Measurements from ENCODE around the gene STAT2. TPM values are rescaled to one million over a fixed set of nuclear protein-coding genes. Genes with fewer than 3 reads are reported as not detected.
A peak's percentile ranks its signal among the peaks of the same experiment; 100 is the strongest.

STAT2 gene
- total and polyA plus RNA-seq, 8 donors = 22.6 to 245 (median 92.6) TPM

DNA sequence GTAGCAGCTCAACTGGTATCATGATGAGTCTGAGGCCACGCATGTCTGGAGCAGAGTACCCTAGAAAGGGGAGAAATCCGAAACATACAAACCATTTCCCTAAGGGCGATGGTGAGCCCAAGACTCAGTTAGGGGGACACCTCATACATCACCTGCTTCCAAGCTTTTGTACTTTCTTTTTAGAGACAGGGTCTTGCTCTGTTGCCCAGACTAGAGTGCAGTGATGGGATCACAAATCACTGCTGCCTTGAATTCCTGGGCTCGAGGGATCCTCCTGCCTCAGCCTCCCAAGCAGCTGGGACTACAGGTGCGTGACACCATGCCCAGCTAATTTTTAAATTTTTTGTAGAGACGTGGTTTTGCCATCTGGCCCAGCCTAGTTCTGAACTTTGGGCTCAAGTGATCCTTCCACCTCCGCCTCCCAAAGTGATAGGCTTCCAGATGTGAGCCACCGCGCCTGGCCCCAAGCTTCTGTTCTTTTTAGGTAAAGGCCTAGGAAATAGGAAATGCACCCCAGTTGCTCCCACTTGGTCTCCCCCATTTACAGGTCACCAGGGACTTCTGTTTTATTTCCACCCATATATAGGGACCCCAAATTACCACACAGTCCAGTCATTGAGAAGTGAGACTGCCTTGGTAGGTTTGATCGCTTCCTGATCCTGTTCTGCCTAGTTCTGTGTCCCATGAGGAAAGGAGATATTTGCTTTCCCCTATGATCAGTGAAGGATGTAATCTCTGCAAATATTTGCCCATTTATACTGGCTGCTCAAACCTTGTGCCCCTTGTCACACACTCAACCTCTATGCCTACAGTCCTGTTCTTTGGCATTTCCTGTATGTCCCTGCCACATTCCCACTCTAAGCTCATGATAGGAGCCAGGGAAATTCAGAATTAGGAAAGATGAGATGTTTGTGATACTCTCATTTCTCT is 2.5 kb upstream of the STAT2 start, which contains the start of gene APOF:
Gene APOF (minus strand): TSS at position 728 of the 930 bp plus-strand sequence. CDS start 112 bp downstream, at position 616.
- TF ChIP-seq CTCF (IDR thresholded peaks at IDR 0.05) = no peak
- no peak for TF ChIP-seq POLR2AphosphoS5 (IDR thresholded peaks at IDR 0.05)
- no peak for TF ChIP-seq POLR2A (IDR thresholded peaks at IDR 0.05)
- no peak for TF ChIP-seq EP300 (IDR thresholded peaks at IDR 0.05)
- no peaks in the 10 kb centered on the region for H3K9me3 ChIP-seq
- H3K27ac ChIP-seq = no peak within 1 kb of the TSS
- no peak within 1 kb of the TSS for H3K4me3 ChIP-seq
- 94 to 96% (median 94%) methylated on average over 10 of the region's 10 CpGs for WGBS, 5 donors
- no peak for DNase-seq
- H3K4me1 ChIP-seq = peaks cover 12 to 28% (median 17%) of the 10 kb centered on the region in 4 donors
- H3K27me3 ChIP-seq = no peaks in the 10 kb centered on the region
- peaks cover 0 to 4% (median 0%) of the 10 kb centered on the region in 4 donors for H3K36me3 ChIP-seq
- intact Hi-C loops (cut with DNase I; ENCODE audit: low total_unique reads) = loop anchor here (10.0 kb wide), 1 partner anchor 92 kb away; the partner anchor contains the start of gene MIP

- Histone ChIP-seq H3K27me3 (no peaks in the 10 kb centered on the region), H3K36me3 (peaks cover 0 to 6% (median 1%) of the 10 kb centered on the region in 4 donors), H3K9me3 (no peaks in the 10 kb centered on the region), H3K4me1 (peaks cover 12 to 32% (median 20%) of the 10 kb centered on the region in 4 donors), H3K27ac (no peak overlapping the region), H3K4me3 (no peak overlapping the region)
- intact Hi-C loops (cut with DNase I; ENCODE audit: low total_unique reads) = loop anchor here (10.0 kb wide), 1 partner anchor 93 kb away; the partner anchor contains the start of gene MIP
- TF ChIP-seq CTCF (IDR thresholded peaks at IDR 0.05) (no peak), EP300 (IDR thresholded peaks at IDR 0.05) (no peak), POLR2A (IDR thresholded peaks at IDR 0.05) (no peak), POLR2AphosphoS5 (IDR thresholded peaks at IDR 0.05) (no peak)
- 70 to 91% (median 81%) methylated on average over 6 to 8 of the region's 8 CpGs for WGBS, 5 donors
- DNase-seq = no peak
Observed at GRCh38 chr12:56361487-56362129, 1.7 kb upstream of the STAT2 start.

GRCh38 chr12:56358836-56359532 is 923 bp downstream of the STAT2 start:
- Histone ChIP-seq H3K27me3 (no peaks in the 10 kb centered on the region), H3K36me3 (peaks cover 25 to 32% (median 27%) of the 10 kb centered on the region in 4 donors), H3K9me3 (no peaks in the 10 kb centered on the region), H3K4me3 (peak overlapping the region; percentile 69 to 76 (median 72)), H3K4me1 (peaks cover 12 to 32% (median 20%) of the 10 kb centered on the region in 4 donors), H3K27ac (peak overlapping the region in 4 of 5 donors; percentile 88 to 96 (median 94))
- peak in 1 of 2 donors; percentile 41 for DNase-seq
- 0 to 14% (median 3%) methylated on average over 1 of the region's 1 CpG for WGBS, 5 donors
- TF ChIP-seq POLR2A (IDR thresholded peaks at IDR 0.05) (no peak), EP300 (IDR thresholded peaks at IDR 0.05) (no peak), CTCF (IDR thresholded peaks at IDR 0.05) (no peak), POLR2AphosphoS5 (IDR thresholded peaks at IDR 0.05) (peak in 1 of 3 donors; percentile 42)
- intact Hi-C loops (cut with DNase I; ENCODE audit: low total_unique reads) = no loop called here

- Histone ChIP-seq H3K36me3 (peaks cover 74 to 100% (median 100%) of the 10 kb centered on the region in 4 donors), H3K27me3 (no peaks in the 10 kb centered on the region), H3K27ac (no peak overlapping the region), H3K9me3 (no peaks in the 10 kb centered on the region), H3K4me3 (no peak overlapping the region), H3K4me1 (no peaks in the 10 kb centered on the region)
- WGBS, 5 donors = 84 to 90% (median 86%) methylated on average over 2 of the region's 2 CpGs; no CpG with 5 or more reads in 1 of the 5 donors
- intact Hi-C loops (cut with DNase I; ENCODE audit: low total_unique reads) = no loop called here
- DNase-seq = no peak
- TF ChIP-seq EP300 (IDR thresholded peaks at IDR 0.05) (no peak), POLR2AphosphoS5 (IDR thresholded peaks at IDR 0.05) (no peak), CTCF (IDR thresholded peaks at IDR 0.05) (no peak), POLR2A (IDR thresholded peaks at IDR 0.05) (no peak)
Observed at GRCh38 chr12:56351325-56351724, 8.6 kb downstream of the STAT2 start.

Data from stomach (tissue), 9 donors.